ENCODE results near the gene SESN3.
"Not testable (repeated sequence)": the region's sequence is repeated elsewhere in the genome, so short reads cannot be mapped to it uniquely, and the experiment has no call there.

SESN3 gene

GRCh38 chr11:95230810-95231126 lies 234 bp downstream of the SESN3 start:
- TF ChIP-seq CTCF (IDR thresholded peaks at IDR 0.05; ENCODE audit: control insufficient read depth, insufficient read depth, low read depth, low read length, missing control alignments) = no peak
- no peak for DNase-seq (ENCODE audit: low read depth)
- peak overlapping the region; percentile 49 for H3K4me3 ChIP-seq (ENCODE audit: control insufficient read depth, low read depth, low read length)

- DNase-seq (ENCODE audit: low read depth) = no peak
- TF ChIP-seq CTCF (IDR thresholded peaks at IDR 0.05; ENCODE audit: control insufficient read depth, insufficient read depth, low read depth, low read length, missing control alignments) = no peak
- H3K4me3 ChIP-seq (ENCODE audit: control insufficient read depth, low read depth, low read length) = peak overlapping the region; percentile 49
Observed at GRCh38 chr11:95229993-95230809, 801 bp downstream of the SESN3 start.

GRCh38 chr11:95229199-95229992 lies 1.6 kb downstream of the SESN3 start:
- TF ChIP-seq CTCF (IDR thresholded peaks at IDR 0.05; ENCODE audit: control insufficient read depth, insufficient read depth, low read depth, low read length, missing control alignments) = no peak
- peak overlapping the region; percentile 49; the same call in 1 of the 2 replicates for H3K4me3 ChIP-seq (ENCODE audit: control insufficient read depth, low read depth, low read length)
- no peak for DNase-seq (ENCODE audit: low read depth)

- no peak for TF ChIP-seq CTCF (IDR thresholded peaks at IDR 0.05; ENCODE audit: control insufficient read depth, insufficient read depth, low read depth, low read length, missing control alignments)
- no peak overlapping the region for H3K4me3 ChIP-seq (ENCODE audit: control insufficient read depth, low read depth, low read length)
Observed at GRCh38 chr11:95228081-95228749, 2.8 kb downstream of the SESN3 start.

GRCh38 chr11:95227060-95227459 lies 3.9 kb downstream of the SESN3 start:
- DNase-seq (ENCODE audit: low read depth); H3K4me3 ChIP-seq (ENCODE audit: control insufficient read depth, low read depth, low read length): not testable (repeated sequence)

More at GRCh38 chr11:95228081-95228749, 2.8 kb downstream of the SESN3 start:
- no peak for DNase-seq (ENCODE audit: low read depth)

GRCh38 chr11:95222817-95223216 lies 8.2 kb downstream of the SESN3 start:
- H3K4me3 ChIP-seq (ENCODE audit: control insufficient read depth, low read depth, low read length) = no peak overlapping the region
- no peak for DNase-seq (ENCODE audit: low read depth)
- no peak for TF ChIP-seq CTCF (IDR thresholded peaks at IDR 0.05; ENCODE audit: control insufficient read depth, insufficient read depth, low read depth, low read length, missing control alignments)
